Ovary (tissue), 3 donors: ENCODE results near the gene CERS6.

ENCODE experiments used
- EP300 ChIP-seq: sonication (generic); formaldehyde crosslinking; IDR thresholded peaks from one replicate; pipeline ENCODE4 v1.6.1; 2017; ENCODE audit warnings: antibody characterized with exemption
- POLR2A ChIP-seq: fragments of 450-650 bp; IDR thresholded peaks from one replicate; pipeline ENCODE4 v1.6.1; 2017; ENCODE audit warnings: antibody characterized with exemption, mild to moderate bottlenecking, moderate library complexity
- TF ChIP-seq, protein P1 (sequence below), 3 donors: fragments of 450-650 bp in 2 of 3; fragments of 200-600 bp in 1 of 3; IDR thresholded peaks; one replicate each; pipeline versions ENCODE4 v1.5.1 to v1.8.0; 2016 to 2022; ENCODE audit warnings: antibody characterized with exemption in 3 of 3, mild to moderate bottlenecking in 1 of 3
- donor health status: DM: no; HTN: no; CAD: no.

- TF ChIP-seq POLR2A (no peak), EP300 (no peak)
- TF ChIP-seq, protein P1, sequence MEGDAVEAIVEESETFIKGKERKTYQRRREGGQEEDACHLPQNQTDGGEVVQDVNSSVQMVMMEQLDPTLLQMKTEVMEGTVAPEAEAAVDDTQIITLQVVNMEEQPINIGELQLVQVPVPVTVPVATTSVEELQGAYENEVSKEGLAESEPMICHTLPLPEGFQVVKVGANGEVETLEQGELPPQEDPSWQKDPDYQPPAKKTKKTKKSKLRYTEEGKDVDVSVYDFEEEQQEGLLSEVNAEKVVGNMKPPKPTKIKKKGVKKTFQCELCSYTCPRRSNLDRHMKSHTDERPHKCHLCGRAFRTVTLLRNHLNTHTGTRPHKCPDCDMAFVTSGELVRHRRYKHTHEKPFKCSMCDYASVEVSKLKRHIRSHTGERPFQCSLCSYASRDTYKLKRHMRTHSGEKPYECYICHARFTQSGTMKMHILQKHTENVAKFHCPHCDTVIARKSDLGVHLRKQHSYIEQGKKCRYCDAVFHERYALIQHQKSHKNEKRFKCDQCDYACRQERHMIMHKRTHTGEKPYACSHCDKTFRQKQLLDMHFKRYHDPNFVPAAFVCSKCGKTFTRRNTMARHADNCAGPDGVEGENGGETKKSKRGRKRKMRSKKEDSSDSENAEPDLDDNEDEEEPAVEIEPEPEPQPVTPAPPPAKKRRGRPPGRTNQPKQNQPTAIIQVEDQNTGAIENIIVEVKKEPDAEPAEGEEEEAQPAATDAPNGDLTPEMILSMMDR (IDR thresholded peaks at IDR 0.05), result no peak
Measured at GRCh38 chr2:168490015-168490874, 34.2 kb downstream of the CERS6 start.
